Keratinocyte (primary cell): ENCODE data around the gene GYG2. TPM values are rescaled to one million over a fixed set of nuclear protein-coding genes. Genes with fewer than 3 reads are reported as not detected.

Experiments
- DNase-seq: peaks from one replicate; pipeline ENCODE4 v3.0.0-alpha.2; 2011; ENCODE audit warnings: low read depth, missing footprints, low spot score
- FAIRE-seq: peaks from 2 replicates; lab custom pipeline; 2011; peaks lifted over from hg19 to GRCh38; lab: Jason Lieb, UNC
- H2AFZ ChIP-seq: 2 replicates; pipeline ENCODE4 v1.6.0; 2012; ENCODE audit warnings: low read length, control low read depth, inconsistent platforms; ENCODE audit not compliant: control insufficient read depth
- H3K27ac ChIP-seq: 2 replicates; pipeline ENCODE4 v1.5.1; 2011; ENCODE audit warnings: low read length; ENCODE audit not compliant: control insufficient read depth, insufficient read depth
- H3K27me3 ChIP-seq: 3 replicates; pipeline ENCODE4 v1.6.0; 2011; ENCODE audit warnings: low read length; ENCODE audit not compliant: control insufficient read depth, insufficient read depth; ENCODE audit errors: extremely low read depth
- H3K36me3 ChIP-seq, 2 experiments: 2 replicates in 1 of 2; 3 replicates in 1 of 2; pipeline ENCODE4 v1.5.1; 2011; ENCODE audit warnings: low read length in 2 of 2, mild to moderate bottlenecking in 1 of 2; ENCODE audit not compliant: control insufficient read depth in 2 of 2, insufficient read depth in 2 of 2; ENCODE audit errors: extremely low read depth in 1 of 2
- H3K4me1 ChIP-seq: 3 replicates; pipeline ENCODE4 v1.5.1; 2011; ENCODE audit warnings: low read length; ENCODE audit not compliant: control insufficient read depth, insufficient read depth; ENCODE audit errors: extremely low read depth
- H3K4me2 ChIP-seq: 3 replicates; pipeline ENCODE4 v1.6.0; 2011; ENCODE audit warnings: low read depth, low read length; ENCODE audit not compliant: control insufficient read depth, insufficient read depth; ENCODE audit errors: extremely low read depth
- H3K4me3 ChIP-seq, 3 experiments: fragments of 200-600 bp in 1 of 3; sonication (generic) in 1 of 3; 2 replicates in 2 of 3; 3 replicates in 1 of 3; pipeline ENCODE4 v1.5.1; 2011 to 2016; ENCODE audit warnings: low read length in 3 of 3, mild to moderate bottlenecking in 3 of 3, control low read depth in 2 of 3, inconsistent platforms in 1 of 3, low read depth in 1 of 3, mixed read lengths in 1 of 3, mixed run types in 1 of 3, moderate library complexity in 1 of 3; ENCODE audit not compliant: control insufficient read depth in 2 of 3, insufficient read depth in 2 of 3; ENCODE audit errors: extremely low read depth in 1 of 3
- H3K79me2 ChIP-seq: 2 replicates; pipeline ENCODE4 v1.6.0; 2012; ENCODE audit warnings: low read length; ENCODE audit not compliant: control insufficient read depth, insufficient read depth
- H3K9ac ChIP-seq: 3 replicates; pipeline ENCODE4 v1.6.0; 2011; ENCODE audit warnings: low read length; ENCODE audit not compliant: control insufficient read depth, insufficient read depth; ENCODE audit errors: extremely low read depth
- H3K9me1 ChIP-seq: 3 replicates; pipeline ENCODE4 v1.6.0; 2011; ENCODE audit warnings: low read length; ENCODE audit not compliant: control insufficient read depth, insufficient read depth; ENCODE audit errors: extremely low read depth
- H3K9me3 ChIP-seq: 2 replicates; pipeline ENCODE4 v1.5.1; 2012; ENCODE audit warnings: low read depth, low read length; ENCODE audit not compliant: control insufficient read depth
- H4K20me1 ChIP-seq: 3 replicates; pipeline ENCODE4 v1.6.0; 2011; ENCODE audit warnings: low read length; ENCODE audit not compliant: control insufficient read depth, insufficient read depth; ENCODE audit errors: extremely low read depth
- EZH2 ChIP-seq: IDR thresholded peaks from one replicate; pipeline ENCODE4 v1.6.1; 2012; ENCODE audit warnings: inconsistent platforms, mild to moderate bottlenecking, low read length, moderate library complexity
- dilution Hi-C: fragments of 300-500 bp; cut with MboI; formaldehyde crosslinking; loops from one replicate; pipeline ENCODE4 v1.7.0; 2020; ENCODE audit warnings: low sequenced_read_pairs; ENCODE audit not compliant: extremely low pct_ligation_motif_present
- polyA plus RNA-seq, 5 experiments: library from polyadenylated mRNA; depleted of rRNA in 3 of 5; stranded (reverse) in 3 of 5; stranded (forward) in 1 of 5; unstranded in 1 of 5; fragments of >200 nt; gene quantifications; 1 replicate in 1 of 5; 2 replicates in 3 of 5; 3 replicates in 1 of 5; pipeline versions ENCODE4 v1.2.1 to v1.2.3, GENCODE V29; 2011 to 2012; ENCODE audit warnings: missing spikeins in 2 of 5, low read depth in 1 of 5, low replicate concordance in 1 of 5
- TF ChIP-seq, protein P1 (sequence below), 3 experiments: IDR thresholded peaks in 1 of 3; conservative IDR thresholded peaks in 1 of 3; optimal IDR thresholded peaks in 1 of 3; 2 replicates in 2 of 3; 3 replicates in 1 of 3; pipeline versions ENCODE3 to v1.5.1; 2011; ENCODE audit warnings: low read length in 3 of 3, mild to moderate bottlenecking in 3 of 3, moderate library complexity in 2 of 3, control low read depth in 1 of 3, inconsistent platforms in 1 of 3; ENCODE audit not compliant: insufficient read depth in 2 of 3; ENCODE audit errors: extremely low read depth in 1 of 3

The GYG2 gene
- polyA plus RNA-seq, 1 donor (not counting 4 experiments of a cell fraction or from before 2014, with no cell fraction given): not detected

DNA sequence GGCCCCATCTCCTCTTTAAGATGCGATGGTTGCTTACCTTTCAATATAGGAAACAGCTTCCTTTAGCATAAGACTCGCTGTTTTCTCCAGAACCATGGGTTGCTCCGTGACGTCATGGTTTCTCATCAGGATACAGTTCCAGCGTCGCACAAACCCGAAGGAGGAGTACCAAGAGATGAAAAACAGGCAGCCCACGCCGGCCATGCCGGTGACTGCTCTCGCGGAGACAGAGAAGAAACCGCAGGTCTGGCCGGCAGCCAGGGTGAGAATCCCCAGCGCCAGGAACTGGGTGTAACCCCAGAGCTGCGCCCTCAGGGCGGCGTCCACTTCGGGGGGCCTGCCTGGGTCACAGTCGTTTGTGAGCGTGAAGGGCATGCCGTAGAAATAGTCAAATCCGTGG, 89.0 kb downstream of the GYG2 start:
- Histone ChIP-seq H3K79me2 (no peaks in the 10 kb centered on the region), H4K20me1 (no peaks in the 10 kb centered on the region), H3K36me3 (peaks cover 0 to 2% of the 10 kb centered on the region in 2 experiments), H3K9me3 (no peaks in the 10 kb centered on the region), H2AFZ (no peak overlapping the region), H3K4me2 (no peak overlapping the region), H3K4me1 (no peaks in the 10 kb centered on the region), H3K9ac (no peak overlapping the region), H3K4me3 (no peak overlapping the region), H3K9me1 (no peaks in the 10 kb centered on the region), H3K27me3 (no peaks in the 10 kb centered on the region), H3K27ac (no peak overlapping the region)
- dilution Hi-C loops: no loop called here
- TF ChIP-seq, protein P1, sequence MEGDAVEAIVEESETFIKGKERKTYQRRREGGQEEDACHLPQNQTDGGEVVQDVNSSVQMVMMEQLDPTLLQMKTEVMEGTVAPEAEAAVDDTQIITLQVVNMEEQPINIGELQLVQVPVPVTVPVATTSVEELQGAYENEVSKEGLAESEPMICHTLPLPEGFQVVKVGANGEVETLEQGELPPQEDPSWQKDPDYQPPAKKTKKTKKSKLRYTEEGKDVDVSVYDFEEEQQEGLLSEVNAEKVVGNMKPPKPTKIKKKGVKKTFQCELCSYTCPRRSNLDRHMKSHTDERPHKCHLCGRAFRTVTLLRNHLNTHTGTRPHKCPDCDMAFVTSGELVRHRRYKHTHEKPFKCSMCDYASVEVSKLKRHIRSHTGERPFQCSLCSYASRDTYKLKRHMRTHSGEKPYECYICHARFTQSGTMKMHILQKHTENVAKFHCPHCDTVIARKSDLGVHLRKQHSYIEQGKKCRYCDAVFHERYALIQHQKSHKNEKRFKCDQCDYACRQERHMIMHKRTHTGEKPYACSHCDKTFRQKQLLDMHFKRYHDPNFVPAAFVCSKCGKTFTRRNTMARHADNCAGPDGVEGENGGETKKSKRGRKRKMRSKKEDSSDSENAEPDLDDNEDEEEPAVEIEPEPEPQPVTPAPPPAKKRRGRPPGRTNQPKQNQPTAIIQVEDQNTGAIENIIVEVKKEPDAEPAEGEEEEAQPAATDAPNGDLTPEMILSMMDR (optimal IDR thresholded peaks at IDR 0.05 in 1 of 3, IDR thresholded peaks at IDR 0.05 in 1 of 3, conservative IDR thresholded peaks at IDR 0.05 in 1 of 3; ENCODE audit: extremely low read depth in 1 of 3, insufficient read depth in 2 of 3, low read length in 3 of 3): no peak
- TF ChIP-seq EZH2: no peak
- FAIRE-seq (no peak), DNase-seq (no peak)

DNA sequence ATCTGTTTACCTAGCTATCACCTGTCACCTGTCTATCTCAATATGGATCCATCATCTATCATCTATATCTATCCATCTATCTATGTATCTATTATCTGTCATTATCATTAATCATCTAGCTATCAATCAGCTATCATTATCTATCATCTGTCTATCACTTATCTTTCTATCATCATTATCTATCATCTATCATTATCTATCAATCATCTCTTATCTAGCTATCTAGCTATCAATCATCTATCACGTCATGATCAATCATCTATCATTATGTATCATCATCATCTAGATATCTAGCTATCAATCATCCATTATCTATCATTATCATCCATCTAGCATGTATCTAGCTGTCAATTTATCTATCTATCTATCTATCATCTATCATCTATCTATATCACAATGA, 92.5 kb downstream of the GYG2 start:
- Histone ChIP-seq H3K9ac (no peak overlapping the region), H3K4me2 (no peak overlapping the region), H3K4me1 (no peaks in the 10 kb centered on the region), H3K36me3 (no peaks in the 10 kb centered on the region), H3K9me3 (no peaks in the 10 kb centered on the region), H2AFZ (no peak overlapping the region), H3K79me2 (no peaks in the 10 kb centered on the region), H3K9me1 (no peaks in the 10 kb centered on the region), H3K27me3 (no peaks in the 10 kb centered on the region), H3K27ac (no peak overlapping the region), H4K20me1 (no peaks in the 10 kb centered on the region), H3K4me3 (no peak overlapping the region)
- no peak for DNase-seq
- TF ChIP-seq EZH2: no peak
- TF ChIP-seq, protein P1 (optimal IDR thresholded peaks at IDR 0.05 in 1 of 3, IDR thresholded peaks at IDR 0.05 in 1 of 3, conservative IDR thresholded peaks at IDR 0.05 in 1 of 3; ENCODE audit: extremely low read depth in 1 of 3, insufficient read depth in 2 of 3, low read length in 3 of 3): no peak
- no peak for FAIRE-seq
- dilution Hi-C loops: no loop called here
